NCI-H2227 (cell line): ENCODE results near the gene MED25.
A peak's percentile ranks its signal among the peaks of the same experiment; 100 is the strongest.

Source experiments
- DNase-seq: peaks from one replicate; lab custom pipeline; 2025; ENCODE audit not compliant: unreplicated experiment; lab: John Stamatoyannopoulos, UW

MED25 gene

DNA sequence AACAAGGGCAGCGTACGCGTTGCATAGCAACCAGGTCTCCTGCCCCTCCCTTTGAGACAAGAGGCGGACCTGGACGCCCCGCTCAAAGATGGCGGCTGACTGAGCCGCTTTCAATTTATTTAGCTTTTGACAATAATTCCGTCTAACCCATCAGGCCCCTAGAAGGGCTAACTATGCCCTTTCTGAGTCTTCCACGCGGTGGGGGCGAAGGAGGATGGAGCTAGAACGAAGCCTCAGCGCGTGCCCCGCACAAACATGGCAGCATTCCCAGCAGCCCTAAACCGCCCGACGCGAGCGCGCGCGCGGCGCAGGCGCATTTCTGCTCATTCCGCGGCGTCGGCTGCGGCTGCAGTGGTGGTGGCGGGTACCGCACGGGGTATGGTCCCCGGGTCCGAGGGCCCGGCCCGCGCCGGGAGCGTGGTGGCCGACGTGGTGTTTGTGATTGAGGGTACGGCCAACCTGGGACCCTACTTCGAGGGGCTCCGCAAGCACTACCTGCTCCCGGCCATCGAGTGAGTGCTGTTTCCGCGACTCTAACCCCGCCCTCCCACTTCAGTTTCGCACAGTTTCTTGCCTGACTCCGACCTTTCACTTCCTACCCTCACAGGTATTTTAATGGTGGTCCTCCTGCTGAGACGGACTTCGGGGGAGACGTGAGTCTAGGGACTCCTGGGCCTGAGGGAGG is at the start of gene MED25:
MED25 (plus strand) TSS at position 326 of the 685 bp plus-strand sequence; CDS start at position 379, 53 bp downstream.
- peak; percentile 88 for DNase-seq

DNA sequence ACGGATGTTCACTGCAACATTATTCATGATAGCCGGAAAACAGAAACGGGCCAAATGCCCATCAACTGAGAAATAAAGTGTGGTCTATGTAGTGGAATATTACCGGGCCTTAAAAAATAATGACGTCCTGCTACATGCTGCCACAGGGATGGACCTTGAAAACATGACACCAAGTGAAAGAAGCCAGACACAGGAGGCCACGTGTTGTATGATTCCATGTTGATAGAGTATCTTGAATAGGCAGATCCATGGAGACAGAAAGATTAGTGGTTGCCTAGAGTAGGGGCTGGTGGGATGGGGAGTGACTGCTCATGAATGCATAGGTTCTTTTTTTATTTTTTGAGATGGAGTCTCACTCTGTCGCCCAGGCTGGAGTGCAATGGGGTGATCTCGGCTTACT is 47.6 kb upstream of the MED25 start:
- DNase-seq = no peak

DNA sequence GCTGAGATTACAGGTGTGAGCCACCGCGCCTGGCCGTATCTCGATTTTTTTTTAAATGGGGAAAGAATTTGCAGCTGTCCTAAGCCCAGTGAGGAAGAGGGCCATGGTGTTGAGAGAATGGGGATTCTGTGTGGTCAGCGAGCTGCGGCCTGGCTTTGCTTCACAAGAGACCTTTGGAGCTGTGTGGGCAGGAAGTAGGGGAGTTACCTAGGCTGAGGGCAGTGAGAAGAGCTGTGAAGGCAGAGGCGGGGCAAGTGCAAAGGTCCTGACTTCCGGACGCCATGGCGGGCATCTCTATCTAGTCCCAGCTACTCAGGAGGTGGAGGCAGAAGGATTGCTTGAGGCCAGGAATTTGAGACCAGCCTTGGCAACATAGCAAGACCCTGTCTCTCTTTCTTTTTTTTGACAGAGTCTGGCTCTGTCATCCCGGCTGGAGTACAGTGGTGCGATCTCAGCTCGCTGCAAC is 46.4 kb upstream of the MED25 start:
- DNase-seq = no peak

DNA sequence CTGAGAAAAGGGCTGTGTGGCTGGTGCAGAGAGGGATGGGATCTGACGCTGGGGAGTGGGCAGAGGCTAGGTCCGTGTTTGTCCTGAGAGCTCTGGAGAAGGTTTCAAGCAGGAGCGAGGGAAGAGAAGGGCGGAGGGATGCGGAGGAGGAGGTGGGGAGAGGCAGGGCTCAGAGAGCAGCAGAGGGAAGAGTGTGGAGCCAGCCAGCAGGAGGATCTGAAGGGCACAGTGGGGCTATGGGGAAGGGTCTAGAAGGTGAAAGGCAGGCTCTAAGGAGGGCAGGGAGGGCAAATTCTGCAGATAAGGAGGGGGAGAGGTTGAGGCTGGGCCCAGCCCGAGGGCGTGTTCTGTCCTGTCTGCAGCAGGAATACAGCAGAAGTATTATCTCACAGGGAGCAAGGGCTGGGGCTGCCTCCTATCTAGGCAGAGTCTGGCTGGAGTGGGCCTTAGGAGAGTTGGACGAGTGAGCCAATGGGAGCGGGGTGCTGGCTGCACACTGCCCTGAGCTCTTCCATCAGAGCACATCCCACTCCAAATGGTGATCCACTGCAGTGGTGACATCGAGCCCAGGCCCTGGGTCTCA is 45.1 kb upstream of the MED25 start:
- DNase-seq = no peak

GRCh38 chr19:49773663-49774350 is 44.3 kb upstream of the MED25 start:
- no peak for DNase-seq

DNA sequence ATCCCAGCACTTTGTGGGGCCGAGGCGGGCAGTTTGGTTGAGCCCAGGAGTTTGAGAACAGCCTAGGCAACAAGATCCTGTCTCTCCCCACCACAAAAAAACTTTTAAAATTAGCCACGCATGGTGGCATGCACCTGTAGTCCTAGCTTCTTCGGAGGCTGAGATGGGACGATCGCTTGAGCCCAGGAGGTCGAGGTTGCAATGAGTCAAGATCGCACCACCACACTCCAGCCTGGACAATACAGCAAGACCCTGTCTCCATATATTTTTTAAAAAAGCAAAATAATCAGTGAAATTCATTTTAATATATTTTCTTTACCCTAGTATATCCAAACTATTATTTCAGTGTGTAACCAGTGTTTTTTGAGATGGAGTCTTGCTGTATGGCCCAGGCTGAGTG is 43.1 kb upstream of the MED25 start:
- DNase-seq = no peak

- DNase-seq = no peak
Observed at GRCh38 chr19:49775742-49776370, 42.2 kb upstream of the MED25 start.

DNA sequence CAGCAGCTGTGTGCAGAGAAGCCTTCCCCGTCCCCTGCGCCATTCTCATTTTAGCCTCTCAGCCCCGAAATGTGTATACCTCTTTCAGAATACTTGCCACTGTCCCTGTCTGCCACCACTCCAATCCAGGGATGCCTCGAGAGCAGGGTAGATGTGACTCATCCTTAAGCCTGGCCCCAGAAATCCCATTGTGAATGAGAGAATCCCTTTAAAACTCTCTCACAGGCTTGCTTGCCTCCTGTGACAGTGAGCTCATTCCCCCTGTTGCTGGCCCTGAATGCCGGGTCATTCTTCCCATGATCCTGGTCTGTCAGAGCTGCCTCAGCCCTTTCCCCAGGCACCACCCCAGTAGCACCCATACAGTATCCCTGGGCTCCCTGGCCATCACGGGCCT is 41.7 kb upstream of the MED25 start:
- DNase-seq = no peak

GRCh38 chr19:49779731-49780555 is 38.1 kb upstream of the MED25 start:
- DNase-seq = no peak

DNA sequence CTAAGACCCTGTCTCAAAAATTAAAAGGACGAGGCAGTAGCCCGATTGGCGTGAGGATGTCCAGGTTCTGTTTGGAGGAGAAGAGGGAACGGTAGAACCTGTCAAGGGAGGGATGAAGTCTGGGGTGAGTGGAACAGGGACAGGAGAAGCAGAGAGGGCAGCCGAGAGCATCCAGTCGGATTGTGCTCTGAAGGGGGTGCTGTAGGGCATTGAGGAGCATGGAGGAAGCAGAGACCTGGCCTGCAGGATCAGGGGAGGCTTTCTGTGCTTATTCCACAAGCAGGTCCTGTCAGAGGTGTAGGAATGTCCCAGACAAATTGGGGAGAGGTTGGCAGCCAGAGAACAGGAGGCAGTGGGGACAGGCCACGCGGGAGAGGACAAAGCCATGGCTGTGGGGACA is 37.2 kb upstream of the MED25 start:
- DNase-seq = no peak

DNA sequence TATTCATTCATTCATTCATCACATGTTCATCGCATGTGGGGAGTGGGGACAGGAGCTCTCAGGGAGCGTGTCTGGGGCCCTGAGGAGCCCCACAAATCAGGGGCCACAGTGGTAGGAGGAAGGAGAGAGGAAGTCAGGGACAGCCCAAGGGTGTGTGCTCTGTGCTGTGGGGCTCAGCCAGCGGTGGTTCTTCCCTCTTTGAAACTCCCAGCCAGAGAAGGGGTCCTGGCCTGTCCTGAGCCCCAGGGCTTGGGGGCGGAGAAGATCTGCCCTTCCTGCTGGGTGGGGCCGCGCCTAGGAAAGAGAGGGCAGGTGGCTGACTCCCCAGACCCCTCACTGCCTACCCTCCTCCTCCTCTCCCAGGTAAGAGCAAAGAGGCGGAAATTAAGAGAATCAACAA is 36.7 kb upstream of the MED25 start:
- DNase-seq = no peak

- no peak for DNase-seq
Observed at GRCh38 chr19:49782515-49782914, 35.6 kb upstream of the MED25 start.

GRCh38 chr19:49786376-49786820 is 31.7 kb upstream of the MED25 start:
- no peak for DNase-seq

DNA sequence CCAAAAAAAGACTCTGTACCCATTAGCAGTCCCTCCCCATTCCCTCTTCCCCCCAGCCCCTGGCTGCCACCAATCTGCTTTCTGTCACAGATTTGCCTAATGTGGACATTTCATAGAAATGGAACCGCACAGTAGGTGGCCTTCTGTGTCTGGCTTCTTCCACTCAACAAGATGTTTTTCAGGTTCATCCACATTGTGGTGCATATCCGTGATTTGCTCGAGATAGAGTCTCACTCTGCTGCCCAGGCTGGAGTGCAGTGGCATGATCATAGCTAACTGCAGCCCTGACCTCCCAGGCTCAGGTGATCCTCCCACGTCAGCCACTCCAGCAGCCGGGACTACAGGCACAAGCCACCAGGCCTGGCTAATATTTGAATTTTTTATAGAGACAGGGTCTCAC is 30.3 kb upstream of the MED25 start:
- no peak for DNase-seq

GRCh38 chr19:49788857-49789256 is 29.2 kb upstream of the MED25 start:
- no peak for DNase-seq

DNA sequence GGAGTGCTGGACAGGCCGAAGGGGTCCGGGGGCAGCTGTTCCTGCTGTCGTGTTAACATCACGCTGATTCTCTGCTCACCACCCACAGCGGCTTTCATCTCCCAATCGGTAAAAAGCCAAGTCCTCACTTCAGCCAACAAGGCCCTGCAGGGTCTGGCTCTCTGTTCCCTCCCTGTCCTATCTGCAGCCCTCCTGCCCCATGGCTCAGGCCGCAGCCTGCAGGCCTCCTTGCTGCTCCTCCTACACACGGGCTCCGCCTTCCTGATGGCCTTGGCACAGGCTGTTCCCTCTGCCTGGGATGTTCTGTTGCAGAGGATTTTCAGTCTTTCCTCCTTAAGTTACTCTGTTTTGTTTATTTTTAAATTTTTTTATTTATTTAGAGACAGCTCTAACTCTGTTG is 27.2 kb upstream of the MED25 start:
- no peak for DNase-seq

GRCh38 chr19:49791776-49792445 is 26.2 kb upstream of the MED25 start:
- no peak for DNase-seq

DNA sequence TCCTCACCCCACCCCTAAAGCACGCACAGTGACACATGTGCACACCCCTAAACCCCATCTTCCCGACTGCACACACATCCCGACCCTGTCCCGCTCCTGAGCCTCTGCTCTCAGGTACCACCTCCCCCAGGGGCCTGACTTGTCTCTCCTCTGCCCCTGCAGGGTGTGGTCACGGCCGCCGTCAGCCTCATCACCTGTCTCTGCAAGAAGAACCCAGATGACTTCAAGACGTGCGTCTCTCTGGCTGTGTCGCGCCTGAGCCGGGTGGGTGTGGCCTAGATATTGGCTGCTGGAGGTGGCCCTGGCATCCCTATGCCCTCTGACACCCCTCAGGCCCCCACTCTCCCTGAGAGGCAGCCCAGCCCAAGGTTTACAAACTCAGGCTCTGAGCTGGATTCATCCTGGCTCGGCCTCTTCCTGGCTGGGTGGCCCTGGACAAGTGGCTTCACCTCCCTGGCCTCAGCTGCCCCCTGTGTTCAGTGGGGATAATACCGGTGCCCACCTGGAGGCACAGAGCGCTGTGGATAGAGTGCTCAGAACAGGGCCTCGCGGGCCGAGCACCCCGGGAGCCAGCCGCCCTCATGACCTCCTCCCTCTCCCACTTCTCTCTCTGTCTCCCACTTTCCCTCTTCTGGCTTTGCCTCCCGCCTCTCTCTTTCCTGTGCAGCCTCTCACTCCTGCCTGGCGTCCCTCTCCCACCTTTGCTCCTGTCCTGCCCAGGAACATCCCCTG is 25.1 kb upstream of the MED25 start:
- DNase-seq = no peak

DNA sequence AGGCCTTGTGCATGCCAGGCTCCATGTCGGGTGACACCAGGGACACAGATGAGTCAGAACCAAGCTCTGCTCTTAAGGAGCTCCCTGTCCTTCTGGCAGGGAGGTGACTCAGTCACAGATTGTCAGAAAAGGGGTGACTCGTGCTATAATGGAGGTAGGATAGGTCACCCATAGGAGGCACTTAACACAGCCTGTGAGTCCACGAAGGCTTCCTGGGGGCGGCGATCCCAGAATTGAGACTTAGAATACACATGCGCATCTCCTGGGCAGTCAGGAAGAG is 24.6 kb upstream of the MED25 start:
- no peak for DNase-seq

DNA sequence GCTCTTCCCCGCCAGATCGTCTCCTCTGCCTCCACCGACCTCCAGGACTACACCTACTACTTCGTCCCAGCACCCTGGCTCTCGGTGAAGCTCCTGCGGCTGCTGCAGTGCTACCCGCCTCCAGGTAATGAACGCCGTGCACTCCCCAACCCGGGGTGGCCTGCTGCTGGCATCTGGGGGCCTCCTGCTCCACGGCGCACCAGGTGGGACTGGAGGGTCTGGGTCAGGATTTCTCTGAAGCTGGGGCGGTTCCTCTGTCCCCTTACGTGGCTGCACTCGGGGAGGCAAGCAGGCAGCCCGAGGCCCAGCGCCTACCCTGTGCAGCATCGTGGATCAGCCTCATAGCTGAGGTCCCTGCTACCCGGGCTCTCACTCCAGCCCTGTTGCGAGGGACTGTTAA is 22.5 kb upstream of the MED25 start:
- no peak for DNase-seq
